Dermis microvascular lymphatic vessel endothelial cell (primary cell): ENCODE data around the gene TPGS2. TPM values are rescaled to one million over a fixed set of nuclear protein-coding genes. Genes with fewer than 3 reads are reported as not detected.
A peak's percentile ranks its signal among the peaks of the same experiment; 100 is the strongest.
"Not testable (repeated sequence)": the region's sequence is repeated elsewhere in the genome, so short reads cannot be mapped to it uniquely, and the experiment has no call there.

Experiments
- DNase-seq, 2 donors: peaks; one replicate each; pipeline versions ENCODE4 v3.0.0 to v3.0.0-alpha.2; 2010; ENCODE audit warnings: low read depth in 2 of 2
- total RNA-seq: library from RNA; depleted of rRNA; stranded (reverse); fragments of >200 nt; gene quantifications from 2 replicates; pipeline ENCODE4 v1.2.1, GENCODE V29; 2014

TPGS2 gene
- total RNA-seq, 1 donor from 2014 or later: 204 TPM

DNA sequence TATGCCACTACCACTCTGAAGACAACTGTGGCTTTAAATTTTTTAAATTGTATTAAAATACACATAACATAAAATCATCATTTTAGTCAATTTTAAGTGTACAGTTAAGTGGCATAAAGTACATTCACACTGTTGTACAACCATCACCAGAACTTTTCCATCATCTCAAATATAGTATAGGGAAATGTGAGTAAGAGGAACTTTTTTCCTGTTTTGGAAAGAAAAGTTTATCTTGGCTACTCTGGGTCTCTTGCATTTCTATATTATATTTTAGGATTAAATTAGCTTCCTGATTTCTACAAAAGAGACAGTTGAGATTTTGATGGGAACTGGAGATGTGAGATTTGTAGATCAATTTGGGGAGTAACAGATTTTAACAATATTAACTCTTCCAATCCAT, 3.3 kb downstream of the TPGS2 start:
- DNase-seq: peak; percentile 34 to 62

DNA sequence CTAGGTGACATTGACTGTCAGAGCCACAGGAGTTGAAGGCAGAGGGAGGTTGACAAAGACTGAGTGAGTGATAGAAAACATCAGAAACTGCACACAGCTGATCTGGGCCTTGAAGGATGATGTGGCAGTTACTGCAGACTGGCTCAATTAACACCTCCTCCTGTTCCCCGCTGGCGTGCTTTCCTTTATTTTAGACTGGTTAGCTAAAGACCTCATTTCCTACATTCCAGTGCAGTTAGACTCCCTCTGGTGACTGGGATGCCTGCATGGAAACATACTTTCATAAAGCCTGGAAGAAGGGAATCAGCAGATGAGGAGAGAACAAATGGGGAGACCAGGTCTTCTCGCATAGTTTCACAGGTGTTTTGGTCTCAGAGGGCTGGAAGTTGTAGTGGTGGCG, 7.1 kb downstream of the TPGS2 start:
- no peak for DNase-seq

DNA sequence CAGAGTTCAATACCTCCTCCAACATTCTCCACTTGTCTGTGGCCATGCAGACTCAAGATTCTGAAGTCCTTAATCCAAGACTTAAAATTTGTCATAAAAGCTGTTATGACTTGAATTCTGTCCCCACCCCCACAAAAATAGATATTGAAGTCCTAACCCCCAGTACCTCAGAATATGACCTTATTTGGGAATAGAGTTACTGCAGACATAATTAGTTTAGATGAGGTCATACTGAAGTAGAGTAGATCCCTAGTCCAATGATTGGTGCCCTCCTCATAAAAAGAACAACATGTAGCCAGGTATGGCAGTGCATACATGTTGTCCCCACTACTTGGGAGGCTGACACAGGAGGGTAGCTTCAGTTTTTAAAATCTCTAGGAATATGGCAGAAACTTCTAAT, 9.2 kb downstream of the TPGS2 start:
- DNase-seq: no peak

DNA sequence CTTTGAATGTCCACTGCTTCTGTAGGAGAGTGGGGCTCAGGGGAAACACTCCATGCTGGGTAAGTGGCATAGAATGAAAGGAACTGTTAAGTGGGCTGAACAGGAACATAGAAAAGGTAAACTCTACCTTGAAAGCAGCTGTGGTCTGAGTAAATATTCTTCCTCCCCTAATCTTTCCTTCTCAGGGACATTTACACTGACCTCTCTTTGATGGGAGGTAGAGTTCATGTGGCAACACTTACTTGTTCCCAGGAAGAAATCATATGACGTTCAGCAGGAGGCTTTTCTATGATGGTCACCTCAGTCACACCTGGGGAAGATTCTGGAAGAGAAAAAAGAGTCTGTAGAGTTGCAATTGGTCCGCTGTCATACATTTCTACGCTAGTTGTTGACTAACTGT, 10.2 kb downstream of the TPGS2 start:
- no peak for DNase-seq

DNA sequence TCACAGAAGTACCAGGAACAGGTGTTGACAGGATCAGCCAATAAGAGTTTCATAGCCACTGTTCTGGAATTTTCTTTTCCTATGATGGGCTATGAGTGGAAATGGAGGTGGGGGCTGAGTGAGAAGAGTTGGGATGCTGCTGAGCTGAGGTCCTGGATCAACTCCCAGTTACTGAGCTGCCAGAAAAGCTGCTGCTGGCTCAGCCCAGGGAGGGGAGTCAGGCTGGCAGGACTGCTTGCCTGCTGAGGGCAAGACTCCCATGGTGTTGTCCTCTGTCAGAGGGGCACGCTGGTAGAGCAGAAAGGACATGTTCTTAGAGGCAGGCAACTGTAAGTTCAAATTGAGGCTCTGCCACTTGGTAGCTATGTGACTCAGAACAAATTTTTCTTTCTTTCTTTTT, 11.8 kb downstream of the TPGS2 start:
- DNase-seq: no peak

DNA sequence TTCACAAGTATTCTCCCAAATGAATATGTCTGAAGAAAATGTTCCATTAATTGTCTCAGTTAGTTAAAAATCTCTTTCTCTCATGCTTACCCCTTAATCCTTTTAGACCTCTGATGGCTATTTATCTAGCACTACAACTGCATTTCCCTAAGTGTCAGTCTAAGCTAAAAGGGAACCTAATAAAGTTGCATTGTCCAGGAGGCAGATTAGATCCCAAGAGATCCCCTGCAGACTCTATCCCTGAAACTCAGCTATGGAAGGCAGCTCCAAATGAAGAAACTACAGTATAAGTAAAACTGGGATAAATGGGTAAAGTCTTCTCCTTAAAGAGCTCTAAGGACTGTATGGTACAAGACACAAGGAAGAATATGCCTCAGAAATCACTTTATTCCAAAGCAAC, 12.7 kb downstream of the TPGS2 start:
- not testable (repeated sequence) for DNase-seq

DNA sequence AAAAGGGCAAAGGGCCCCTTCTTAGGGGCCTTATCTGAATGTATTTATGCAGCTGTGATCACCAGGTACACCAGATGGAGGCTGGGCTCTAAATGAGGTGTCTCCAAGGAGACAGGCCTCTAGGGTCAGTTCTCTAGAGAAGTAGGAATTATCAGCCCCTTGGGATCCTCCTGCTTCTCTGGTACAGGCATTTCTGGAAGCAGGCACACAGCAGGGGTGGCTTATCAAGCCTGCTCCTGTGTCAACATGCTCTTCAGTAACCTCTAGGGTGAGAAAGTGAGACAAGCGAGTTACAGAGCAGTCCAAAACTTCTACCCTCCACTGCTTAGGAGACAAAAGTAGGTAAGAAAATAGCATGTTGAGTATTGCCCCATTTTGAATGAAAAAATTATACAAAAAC, 13.8 kb downstream of the TPGS2 start:
- no peak for DNase-seq

DNA sequence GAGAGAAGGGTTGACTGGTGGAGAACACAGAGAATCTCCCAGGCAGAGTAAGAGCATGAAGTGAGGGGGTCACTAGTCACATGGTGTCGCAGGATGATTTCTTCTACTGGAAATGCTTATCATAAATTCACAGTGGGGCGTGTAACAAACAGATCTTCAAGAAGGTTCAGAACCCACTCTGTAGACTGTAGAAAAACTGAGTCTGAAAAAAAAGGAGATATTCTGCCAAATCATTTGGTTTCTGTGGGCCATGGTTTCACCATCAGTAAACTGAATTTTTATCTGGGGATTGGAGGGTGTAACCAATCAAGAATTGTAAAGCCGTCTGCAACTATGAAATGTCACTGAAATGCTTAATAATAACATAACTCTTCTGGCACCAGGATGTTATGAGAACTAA, 15.0 kb downstream of the TPGS2 start:
- DNase-seq: no peak

DNA sequence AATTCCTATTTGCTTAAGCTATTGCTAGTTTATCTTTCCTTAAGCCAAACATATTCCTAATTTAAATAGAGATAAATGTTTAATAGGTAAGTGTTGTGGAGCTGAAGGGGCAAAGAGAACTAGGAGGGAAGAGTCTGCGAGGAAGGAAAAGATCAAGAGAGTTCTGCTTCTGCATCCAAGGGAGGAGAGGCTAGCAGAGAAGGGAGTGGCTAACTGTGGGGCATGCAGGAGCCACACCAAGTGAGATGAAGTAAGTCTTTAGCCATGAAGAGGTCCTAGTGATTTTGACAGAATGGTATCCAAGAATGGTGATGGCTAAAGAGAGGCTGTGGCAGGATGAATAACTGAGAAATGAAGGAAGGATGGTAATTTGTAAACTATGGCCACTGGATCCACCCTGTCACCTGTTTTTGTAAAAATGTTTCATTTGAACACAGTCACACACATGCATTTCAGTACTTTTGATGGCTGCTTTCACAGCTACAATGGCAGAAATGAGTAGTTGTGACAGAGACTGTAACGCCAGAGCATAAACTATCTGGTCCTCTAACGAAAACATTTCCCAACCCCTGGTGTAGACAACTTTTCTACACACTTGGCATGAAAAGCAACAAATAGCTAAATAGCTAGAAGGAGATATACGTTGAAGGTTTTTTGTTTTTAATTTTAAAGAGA, 15.6 kb downstream of the TPGS2 start:
- no peak for DNase-seq

DNA sequence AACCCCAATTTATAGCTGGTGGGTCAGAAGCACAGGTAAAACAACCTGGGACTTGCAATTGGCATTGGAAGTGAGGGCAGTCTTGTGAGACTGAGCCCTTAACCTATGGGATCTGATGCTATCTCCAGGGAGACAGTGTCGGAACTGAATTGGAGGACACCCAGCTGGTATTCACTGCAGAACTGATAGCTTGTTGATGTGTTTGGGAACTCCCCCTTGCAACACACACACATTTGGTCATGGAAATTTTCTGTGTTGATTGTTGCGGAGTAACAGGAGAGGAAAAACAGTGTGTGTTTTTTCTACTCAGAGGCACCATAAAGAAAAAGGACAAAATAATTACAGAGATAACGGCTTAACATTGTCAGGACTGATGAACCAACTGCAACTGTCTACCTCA, 16.1 kb downstream of the TPGS2 start:
- peak in 1 of 2 donors; percentile 32 for DNase-seq

DNA sequence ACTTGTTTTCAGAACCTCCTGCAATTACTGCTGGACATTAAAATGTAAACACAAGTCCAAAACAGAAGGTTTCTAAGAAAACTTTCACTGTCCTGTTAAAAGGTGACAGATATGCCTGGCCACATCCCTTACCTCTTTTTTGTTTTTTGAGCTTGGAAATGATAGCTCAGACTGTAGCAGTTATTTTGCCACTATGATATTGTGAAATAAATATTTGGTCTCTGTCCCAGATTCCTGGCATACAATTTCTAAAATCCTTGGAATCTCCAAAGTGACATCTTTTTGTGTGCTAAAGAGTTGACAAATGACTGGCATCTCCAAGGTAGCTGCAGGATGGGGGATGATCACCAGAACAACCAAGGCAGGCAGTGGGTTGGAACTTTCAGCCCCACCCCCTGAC, 16.8 kb downstream of the TPGS2 start:
- no peak for DNase-seq

DNA sequence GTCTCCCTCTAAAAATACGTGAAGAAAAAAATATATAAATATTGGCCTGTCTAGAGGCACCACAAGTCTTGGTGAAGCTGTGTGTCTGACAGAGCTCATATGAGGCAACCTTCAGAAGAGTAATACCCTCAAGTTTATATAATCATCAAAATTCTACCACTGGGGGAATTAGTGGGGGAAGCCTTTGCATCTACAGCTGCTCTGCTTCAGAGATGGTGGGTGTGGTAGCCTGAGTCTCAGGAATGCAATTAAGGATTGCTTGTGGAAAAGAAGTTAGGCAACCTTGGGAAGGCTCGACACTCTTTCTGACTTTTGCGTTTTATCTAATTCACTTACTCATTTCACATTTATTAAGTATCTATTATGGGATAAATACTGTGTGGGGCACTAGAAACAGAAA, 17.4 kb downstream of the TPGS2 start:
- DNase-seq: no peak

DNA sequence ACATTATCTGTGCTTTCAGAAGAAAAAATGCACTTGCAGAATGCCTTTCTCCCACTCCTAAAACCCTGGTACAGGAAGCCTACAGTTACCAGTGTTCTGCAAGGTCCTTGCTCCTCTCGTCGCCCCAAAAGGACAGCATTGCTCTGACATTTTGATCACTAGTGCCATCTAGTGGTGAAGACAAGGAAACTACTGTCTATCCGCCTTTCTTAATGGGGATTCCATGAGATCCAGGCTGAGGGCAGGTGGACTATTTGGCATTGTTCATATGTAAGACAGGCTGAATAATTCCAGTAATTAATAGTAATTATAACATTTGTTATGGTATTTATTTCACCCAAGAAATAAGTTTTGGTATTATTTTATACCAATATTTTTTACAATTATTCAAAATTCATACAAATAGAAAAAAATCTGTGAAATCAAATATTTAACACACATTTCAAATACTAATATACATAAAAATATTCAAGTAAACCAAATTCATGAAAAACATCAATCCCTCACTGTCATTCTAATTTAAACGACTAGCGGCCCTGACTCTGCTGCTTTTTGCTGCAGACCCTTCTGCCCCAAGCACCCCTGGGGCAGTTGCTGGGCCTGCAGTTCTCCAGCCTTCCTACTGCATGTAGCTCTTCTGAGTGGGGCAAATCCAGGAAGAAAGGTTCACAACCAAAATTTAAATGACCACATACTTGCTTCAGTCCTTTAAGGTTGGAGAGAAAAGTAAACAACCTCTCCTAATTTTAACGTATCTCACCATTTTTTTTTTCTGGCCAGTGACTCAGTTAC, 19.0 kb downstream of the TPGS2 start:
- peak; percentile 26 to 69 for DNase-seq

DNA sequence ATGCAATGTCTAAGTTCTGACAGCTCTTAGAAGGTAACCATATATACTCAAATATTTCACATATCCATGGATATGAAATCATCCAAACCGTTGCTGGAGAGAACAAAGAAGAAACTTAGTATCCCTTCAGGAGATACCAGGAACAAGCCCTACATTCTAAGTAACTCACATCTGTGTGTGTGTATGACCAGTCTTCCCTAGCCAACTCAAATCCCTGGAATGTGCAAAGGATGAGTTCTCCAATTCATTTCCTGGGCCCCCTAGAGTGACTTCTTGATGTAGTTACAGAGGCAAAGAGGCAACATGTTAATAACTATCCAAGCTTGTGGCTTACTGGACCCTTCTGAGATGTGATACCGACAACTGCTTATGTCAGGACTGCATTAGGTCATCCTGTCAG, 20.1 kb downstream of the TPGS2 start:
- DNase-seq: no peak

DNA sequence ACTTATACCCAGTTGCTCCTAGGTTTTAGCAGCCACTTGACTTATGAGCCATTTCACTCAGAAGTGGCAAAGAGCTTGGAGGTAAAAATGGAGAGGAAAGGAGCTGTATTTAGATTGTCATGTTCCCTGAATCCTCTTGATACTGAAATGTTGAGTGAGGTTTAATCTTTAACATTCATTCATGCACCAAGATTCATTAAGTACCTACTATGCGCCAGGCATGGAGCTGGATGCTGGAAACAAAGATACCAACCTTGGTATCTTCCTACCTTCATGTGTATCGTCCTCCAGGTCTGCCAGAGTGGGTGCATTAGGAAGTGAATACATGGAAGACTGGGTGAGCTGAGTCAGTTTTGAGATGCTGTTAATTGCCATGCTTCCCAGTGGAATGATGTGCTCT, 23.7 kb downstream of the TPGS2 start:
- no peak for DNase-seq

DNA sequence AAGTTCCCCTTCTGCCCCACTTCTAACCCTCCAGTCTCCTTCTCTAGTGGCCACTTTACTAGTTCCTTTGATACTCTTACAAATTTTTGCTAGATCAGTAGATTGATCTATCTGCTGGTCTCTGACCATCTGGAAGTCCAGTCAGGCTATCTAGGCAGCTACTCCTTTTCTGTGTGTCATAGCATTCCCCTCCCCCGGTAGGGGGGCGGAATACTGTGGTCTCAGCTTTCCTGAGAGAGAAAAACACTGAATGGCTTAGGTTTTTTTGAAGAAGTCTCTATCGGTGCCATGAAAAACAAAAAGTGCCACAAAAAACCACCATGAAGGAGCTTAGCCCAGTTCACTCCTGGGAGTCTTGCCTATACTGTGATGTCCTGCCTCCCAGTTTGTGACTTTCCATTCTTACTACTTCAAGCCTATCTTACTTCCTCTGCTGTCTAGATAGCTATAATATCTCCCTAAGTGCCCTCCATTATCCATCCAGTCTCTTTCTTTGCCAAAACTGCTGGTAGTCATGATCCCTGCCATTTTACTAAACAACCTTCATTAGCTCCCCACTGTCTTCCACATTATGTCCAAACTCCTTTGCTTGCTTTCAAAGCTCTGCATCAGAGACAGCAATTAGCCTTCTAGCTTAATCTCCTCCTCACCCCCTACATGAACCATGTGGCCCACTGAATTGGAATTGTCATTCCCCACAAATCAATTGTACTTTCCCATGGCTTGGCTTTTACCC, 29.9 kb downstream of the TPGS2 start:
- no peak for DNase-seq

DNA sequence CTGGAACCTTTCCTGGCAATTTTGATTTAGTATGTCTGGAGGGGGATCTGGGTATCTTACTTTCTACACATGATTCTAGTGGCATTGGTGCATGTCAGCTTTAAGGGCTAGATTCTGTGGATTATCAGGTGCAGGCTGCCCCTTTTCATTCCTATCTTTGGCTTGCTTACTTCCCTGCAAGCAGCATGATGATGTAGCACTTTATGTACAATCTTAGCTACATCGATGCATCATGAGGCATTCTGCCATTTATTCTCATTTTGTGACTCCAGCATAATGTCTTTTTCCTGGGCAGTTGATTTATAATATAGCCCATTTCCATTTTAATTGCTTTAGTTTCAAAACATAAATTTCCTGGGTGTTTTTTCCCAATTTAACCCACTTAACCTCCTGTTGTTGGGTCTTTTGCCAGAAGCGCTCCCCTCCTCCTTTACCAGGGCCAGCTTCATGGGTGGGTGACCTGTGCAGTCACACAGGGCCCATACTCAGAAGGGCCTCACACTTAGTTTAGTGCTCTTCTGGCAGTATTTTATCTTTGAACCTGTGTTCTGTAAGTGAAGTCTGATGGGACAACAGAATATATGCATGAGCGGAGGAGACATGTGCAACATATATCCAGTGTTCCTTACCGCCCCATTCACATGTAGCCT, 36.0 kb downstream of the TPGS2 start:
- DNase-seq: no peak

DNA sequence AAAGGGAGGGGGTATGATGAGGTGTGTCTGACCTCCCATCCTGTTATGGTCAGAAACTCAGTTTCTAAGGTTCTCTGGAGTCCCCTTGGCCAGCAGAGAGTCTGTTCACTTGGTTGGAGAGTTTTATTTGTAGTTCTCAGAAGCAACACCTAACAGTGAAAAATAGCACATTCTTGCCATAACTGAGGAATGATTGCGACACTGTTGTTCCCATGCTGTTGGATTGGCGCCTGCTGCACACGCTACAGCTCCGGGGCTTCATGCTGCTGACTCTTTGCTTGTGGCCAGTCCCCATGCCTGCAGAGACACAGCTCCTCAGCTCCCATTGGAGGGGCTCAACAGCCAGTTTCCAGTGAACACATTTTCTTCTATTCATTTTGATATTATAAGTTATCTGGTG, 42.1 kb downstream of the TPGS2 start:
- peak; percentile 11 to 42 for DNase-seq

DNA sequence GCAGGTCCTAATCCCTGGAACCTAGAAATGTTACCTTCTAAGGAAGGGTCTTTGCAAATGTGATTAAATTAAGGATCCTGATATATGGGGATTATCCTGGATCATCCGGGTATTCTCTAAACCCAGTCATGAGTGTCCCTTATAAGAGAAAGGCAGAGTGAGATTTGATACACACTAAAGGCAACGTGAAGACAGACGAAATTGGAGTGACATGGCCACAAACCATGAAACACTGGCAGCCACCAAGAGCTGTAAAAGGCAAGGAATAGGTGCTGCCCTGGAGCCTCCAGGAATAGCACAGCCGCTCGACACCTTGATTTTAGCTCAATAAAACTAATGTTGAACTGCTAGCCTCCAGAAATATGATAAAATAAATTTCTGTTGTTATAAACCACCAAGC, 45.0 kb downstream of the TPGS2 start:
- DNase-seq: no peak

DNA sequence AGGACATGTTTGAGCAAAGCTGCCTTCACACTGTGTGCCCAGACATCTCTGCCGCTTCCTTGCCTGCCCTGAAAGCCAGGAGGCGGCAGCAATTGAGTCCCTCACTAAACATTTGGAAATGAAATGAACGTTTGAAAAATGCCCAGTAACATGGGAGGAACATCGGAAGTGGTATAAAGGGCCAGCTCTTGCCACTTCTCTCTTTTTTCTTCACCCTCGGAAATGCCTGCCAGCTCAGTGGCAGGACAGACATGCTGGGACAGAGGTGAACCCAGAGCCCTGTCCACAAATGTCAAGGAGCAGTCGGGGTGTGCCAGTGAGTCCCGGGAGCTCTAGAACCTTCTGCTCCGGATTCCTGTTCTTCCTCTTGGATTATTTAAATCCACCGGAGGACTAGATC, 46.1 kb downstream of the TPGS2 start:
- DNase-seq: no peak

DNA sequence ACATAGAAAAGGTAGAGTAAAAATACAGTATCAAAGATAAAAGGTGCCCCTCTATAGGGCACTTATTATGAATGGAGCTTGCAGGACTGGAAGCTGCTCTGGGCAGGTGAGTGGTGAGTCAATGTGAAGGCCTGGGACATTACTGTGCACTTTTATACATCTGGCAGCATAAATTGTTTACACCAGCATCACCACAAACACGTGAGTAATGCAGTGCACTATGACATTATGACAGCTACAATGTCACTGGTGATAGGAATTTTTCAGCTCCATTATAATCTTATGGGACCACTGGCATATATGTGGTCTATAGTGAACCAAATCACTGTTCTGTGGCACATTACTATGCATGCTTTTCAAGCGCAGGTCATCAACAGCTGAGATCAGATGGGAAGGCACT, 48.1 kb downstream of the TPGS2 start:
- no peak for DNase-seq

DNA sequence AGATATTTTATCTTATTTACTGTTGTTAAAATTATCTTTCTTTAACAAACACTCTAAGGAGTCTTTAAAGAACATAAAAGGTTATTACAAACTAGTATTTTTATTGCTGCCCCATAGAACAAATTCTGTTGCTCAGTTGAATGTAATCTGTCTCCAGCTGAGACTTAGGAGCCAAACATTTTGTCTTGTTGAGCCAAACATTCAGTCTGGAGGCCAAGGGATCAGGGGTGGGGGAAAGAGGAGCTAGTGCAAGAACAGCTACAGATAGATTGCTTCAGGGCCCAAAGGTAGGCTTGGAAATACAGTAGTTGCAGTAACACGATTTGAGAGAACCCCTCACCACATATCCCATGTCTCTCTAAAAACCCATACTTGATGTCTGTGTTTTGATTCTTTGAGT, 51.2 kb downstream of the TPGS2 start:
- no peak for DNase-seq
